Measurements from ENCODE around the gene PRR14L. TPM values are rescaled to one million over a fixed set of nuclear protein-coding genes. Genes with fewer than 3 reads are reported as not detected.
A peak's percentile ranks its signal among the peaks of the same experiment; 100 is the strongest.

The PRR14L gene
- total and polyA plus RNA-seq, 5 donors from 2014 or later, result 12.0 to 48.1 (median 21.8) TPM

GRCh38 chr22:31647523-31648320 is 102.2 kb downstream of the PRR14L start:
- Mint-ChIP-seq H3K4me3 (no peak overlapping the region), H3K36me3 (peaks cover 13% of the 10 kb centered on the region), H3K9me3 (no peaks in the 10 kb centered on the region), H3K4me1 (peaks cover 0 to 23% (median 16%) of the 10 kb centered on the region in 4 donors), H3K27me3 (no peaks in the 10 kb centered on the region), H3K27ac (no peak overlapping the region)
- DNase-seq (no peak), ATAC-seq (ENCODE audit: low read depth in 2 of 2) (no peak)
- H3K27ac ChIP-seq (ENCODE audit: insufficient read depth, low read length, poor library complexity, severe bottlenecking), result no peak overlapping the region
- H3K4me3 ChIP-seq (ENCODE audit: low read depth, low read length), result no peak overlapping the region
- no peaks in the 10 kb centered on the region for H3K27me3 ChIP-seq (ENCODE audit: control insufficient read depth, insufficient read depth, low read length)
- no peaks in the 10 kb centered on the region for H3K4me1 ChIP-seq (ENCODE audit: control insufficient read depth, insufficient read depth, low read length, poor library complexity, severe bottlenecking)
- H3K9me3 ChIP-seq (ENCODE audit: control insufficient read depth in 2 of 2, low read length in 2 of 2), result no peaks in the 10 kb centered on the region
- H3K36me3 ChIP-seq (ENCODE audit: control insufficient read depth, insufficient read depth, low read length), result peaks cover 43% of the 10 kb centered on the region

DNA sequence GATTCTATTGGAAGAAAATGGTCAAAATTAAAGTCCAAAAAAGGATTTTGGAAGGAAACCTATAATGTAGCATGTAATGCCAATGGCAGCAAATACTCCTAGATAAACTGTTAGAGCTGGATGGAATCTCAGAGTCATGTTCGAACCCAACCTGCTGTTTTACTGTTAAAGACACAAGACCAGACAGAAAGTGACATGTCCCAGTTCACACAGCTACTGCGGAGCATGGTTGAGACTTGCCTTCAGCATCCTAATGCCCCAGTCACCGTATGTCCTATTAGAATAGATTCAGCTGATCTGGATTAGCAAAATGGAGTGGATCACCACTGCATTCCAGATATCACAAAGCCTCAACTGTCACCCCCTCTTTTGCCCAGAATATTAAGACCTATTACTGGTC is 102.9 kb downstream of the PRR14L start:
- Histone ChIP-seq H3K27me3 (ENCODE audit: control insufficient read depth, insufficient read depth, low read length) (no peaks in the 10 kb centered on the region), H3K27ac (ENCODE audit: insufficient read depth, low read length, poor library complexity, severe bottlenecking) (no peak overlapping the region), H3K9me3 (ENCODE audit: control insufficient read depth in 2 of 2, low read length in 2 of 2) (no peaks in the 10 kb centered on the region), H3K4me3 (ENCODE audit: low read depth, low read length) (no peak overlapping the region), H3K36me3 (ENCODE audit: control insufficient read depth, insufficient read depth, low read length) (peaks cover 43% of the 10 kb centered on the region), H3K4me1 (ENCODE audit: control insufficient read depth, insufficient read depth, low read length, poor library complexity, severe bottlenecking) (no peaks in the 10 kb centered on the region)
- Mint-ChIP-seq H3K27me3 (no peaks in the 10 kb centered on the region), H3K4me3 (no peak overlapping the region), H3K36me3 (peaks cover 13% of the 10 kb centered on the region), H3K4me1 (peaks cover 0 to 20% (median 16%) of the 10 kb centered on the region in 4 donors), H3K9me3 (no peaks in the 10 kb centered on the region), H3K27ac (no peak overlapping the region)
- DNase-seq (no peak), ATAC-seq (ENCODE audit: low read depth in 2 of 2) (no peak)

DNA sequence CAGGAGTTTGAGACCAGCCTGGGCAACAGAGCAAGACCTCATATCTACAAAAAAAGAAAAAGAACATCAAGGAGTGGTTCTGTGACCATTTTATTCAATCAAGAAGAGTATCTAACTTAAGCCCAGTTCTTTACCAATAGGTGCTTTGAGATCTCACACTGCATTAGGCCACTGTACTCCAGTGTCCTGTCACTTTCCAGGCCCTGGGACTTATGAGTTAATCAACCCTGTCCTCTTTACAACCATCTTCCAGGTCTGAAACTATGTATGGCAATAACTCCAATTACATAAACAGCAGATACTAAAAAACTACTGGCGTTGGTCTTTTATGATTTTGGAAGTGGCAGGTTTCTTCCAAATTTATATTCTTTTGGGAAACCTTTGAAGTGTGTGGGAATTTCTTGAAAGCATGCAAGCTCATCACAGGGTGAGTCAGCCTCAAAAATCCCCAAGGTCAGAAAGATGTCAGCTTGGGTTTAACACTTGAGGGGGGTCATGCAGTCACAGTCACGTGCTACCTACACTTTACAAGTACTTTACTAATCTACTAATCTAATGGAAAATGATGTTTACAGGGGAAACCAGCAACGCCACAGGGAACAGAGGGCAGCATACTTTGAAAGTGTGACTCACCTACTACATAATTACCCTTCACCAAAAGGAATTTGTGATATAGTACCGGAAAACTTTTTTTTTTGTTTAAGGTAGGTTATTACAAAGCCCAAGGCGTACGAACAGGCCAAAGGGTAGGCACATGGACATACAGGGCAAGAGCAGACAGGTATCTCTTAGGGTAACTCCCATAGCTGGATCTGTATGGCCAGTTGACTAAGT is 103.5 kb downstream of the PRR14L start:
- Mint-ChIP-seq H3K36me3 (peaks cover 13% of the 10 kb centered on the region), H3K9me3 (no peaks in the 10 kb centered on the region), H3K27me3 (no peaks in the 10 kb centered on the region), H3K27ac (peak overlapping the region in 1 of 3 donors; percentile 69), H3K4me1 (peaks cover 0 to 17% (median 12%) of the 10 kb centered on the region in 4 donors), H3K4me3 (no peak overlapping the region)
- Histone ChIP-seq H3K36me3 (ENCODE audit: control insufficient read depth, insufficient read depth, low read length) (peaks cover 43% of the 10 kb centered on the region), H3K4me1 (ENCODE audit: control insufficient read depth, insufficient read depth, low read length, poor library complexity, severe bottlenecking) (no peaks in the 10 kb centered on the region), H3K27me3 (ENCODE audit: control insufficient read depth, insufficient read depth, low read length) (no peaks in the 10 kb centered on the region), H3K4me3 (ENCODE audit: low read depth, low read length) (no peak overlapping the region), H3K27ac (ENCODE audit: insufficient read depth, low read length, poor library complexity, severe bottlenecking) (no peak overlapping the region), H3K9me3 (ENCODE audit: control insufficient read depth in 2 of 2, low read length in 2 of 2) (no peaks in the 10 kb centered on the region)
- ATAC-seq (ENCODE audit: low read depth in 2 of 2) (peak; percentile 28 to 57), DNase-seq (no peak)

- H3K9me3 Mint-ChIP-seq, result no peaks in the 10 kb centered on the region
- peaks cover 9% of the 10 kb centered on the region for H3K36me3 Mint-ChIP-seq
- peak overlapping the region in 1 of 4 donors; percentile 51 for H3K4me3 Mint-ChIP-seq
- peaks cover 7 to 35% (median 14%) of the 10 kb centered on the region in 4 donors for H3K4me1 Mint-ChIP-seq
- Histone ChIP-seq H3K36me3 (ENCODE audit: control insufficient read depth, insufficient read depth, low read length) (peaks cover 2% of the 10 kb centered on the region), H3K27ac (ENCODE audit: insufficient read depth, low read length, poor library complexity, severe bottlenecking) (no peak overlapping the region), H3K4me3 (ENCODE audit: low read depth, low read length) (no peak overlapping the region), H3K27me3 (ENCODE audit: control insufficient read depth, insufficient read depth, low read length) (no peaks in the 10 kb centered on the region), H3K4me1 (ENCODE audit: control insufficient read depth, insufficient read depth, low read length, poor library complexity, severe bottlenecking) (peaks cover 5% of the 10 kb centered on the region), H3K9me3 (ENCODE audit: control insufficient read depth in 2 of 2, low read length in 2 of 2) (no peaks in the 10 kb centered on the region)
- ATAC-seq (ENCODE audit: low read depth in 2 of 2) (peak in 1 of 2 donors; percentile 11), DNase-seq (no peak)
- H3K27ac Mint-ChIP-seq, result peak overlapping the region in 2 of 3 donors; percentile 65 to 81
- no peaks in the 10 kb centered on the region for H3K27me3 Mint-ChIP-seq
These were observed 110.4 kb downstream of the PRR14L start for GRCh38 chr22:31639436-31640039.

DNA sequence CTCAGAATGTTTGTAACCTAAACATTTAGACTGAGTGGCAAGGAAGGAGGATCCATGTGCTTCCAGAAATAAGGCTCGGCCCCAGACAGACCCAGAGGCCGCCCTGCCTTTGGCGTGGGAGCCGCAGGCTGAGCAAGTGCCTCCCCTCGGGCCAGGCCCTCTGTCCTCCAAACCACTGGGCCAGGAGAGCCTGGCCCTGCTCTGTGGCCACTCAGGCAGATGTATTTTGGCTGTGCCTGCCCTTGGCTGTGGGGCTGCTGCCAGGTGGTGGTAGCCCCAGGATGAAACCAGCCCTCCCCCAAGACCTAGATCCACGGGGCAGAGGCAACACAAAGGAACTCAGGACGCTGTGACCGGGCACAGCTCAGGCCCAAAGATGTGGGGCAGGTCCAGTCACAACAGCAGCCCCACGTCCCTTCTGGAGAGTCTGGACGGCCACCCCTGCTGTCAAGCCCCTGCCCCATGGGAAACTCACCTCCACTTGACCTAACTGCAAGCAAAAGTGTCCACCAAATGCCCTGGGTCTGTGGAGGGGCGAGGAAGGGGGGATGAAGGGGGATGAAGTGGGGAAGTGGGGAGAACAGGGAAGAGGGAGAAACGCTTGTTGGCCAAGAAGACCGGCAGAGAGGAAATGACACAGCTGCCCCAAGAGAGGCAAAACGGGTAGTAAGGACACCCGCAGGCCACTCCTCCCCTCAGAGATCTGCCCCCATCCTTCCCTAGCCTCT is 111.9 kb downstream of the PRR14L start:
- ATAC-seq (ENCODE audit: low read depth in 2 of 2) (peak in 1 of 2 donors; percentile 25), DNase-seq (no peak)
- H3K36me3 Mint-ChIP-seq, result peaks cover 7% of the 10 kb centered on the region
- no peaks in the 10 kb centered on the region for H3K9me3 Mint-ChIP-seq
- no peaks in the 10 kb centered on the region for H3K27me3 ChIP-seq (ENCODE audit: control insufficient read depth, insufficient read depth, low read length)
- H3K4me1 Mint-ChIP-seq, result peaks cover 8 to 34% (median 16%) of the 10 kb centered on the region in 4 donors
- H3K9me3 ChIP-seq (ENCODE audit: control insufficient read depth in 2 of 2, low read length in 2 of 2), result no peaks in the 10 kb centered on the region
- peaks cover 5% of the 10 kb centered on the region for H3K4me1 ChIP-seq (ENCODE audit: control insufficient read depth, insufficient read depth, low read length, poor library complexity, severe bottlenecking)
- peak overlapping the region in 2 of 3 donors; percentile 80 to 83 for H3K27ac Mint-ChIP-seq
- H3K4me3 Mint-ChIP-seq, result no peak overlapping the region
- H3K27me3 Mint-ChIP-seq, result no peaks in the 10 kb centered on the region
- no peak overlapping the region for H3K4me3 ChIP-seq (ENCODE audit: low read depth, low read length)
- H3K36me3 ChIP-seq (ENCODE audit: control insufficient read depth, insufficient read depth, low read length), result no peaks in the 10 kb centered on the region
- no peak overlapping the region for H3K27ac ChIP-seq (ENCODE audit: insufficient read depth, low read length, poor library complexity, severe bottlenecking)

DNA sequence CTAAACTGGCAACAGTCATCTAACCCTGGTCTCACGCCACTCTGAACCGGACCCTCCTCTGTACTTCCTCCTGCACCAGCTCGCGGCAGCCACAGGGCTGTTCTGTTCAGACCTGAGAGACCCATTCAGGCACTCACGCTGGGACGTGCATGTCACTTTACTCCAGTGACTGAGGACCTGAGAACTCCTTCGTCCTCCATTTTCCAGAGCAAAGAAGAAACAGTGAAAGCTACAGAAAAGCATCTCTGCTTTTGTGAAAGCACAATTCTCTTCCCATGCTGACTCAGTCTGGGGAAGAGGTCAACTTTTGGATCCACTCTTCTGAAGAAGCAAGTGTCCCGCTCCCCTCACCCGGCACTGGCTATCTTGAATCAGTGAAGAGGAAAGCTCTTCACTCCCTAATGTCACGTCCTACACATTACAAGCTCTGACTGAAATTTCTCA is 112.5 kb downstream of the PRR14L start:
- Histone ChIP-seq H3K4me3 (ENCODE audit: low read depth, low read length) (no peak overlapping the region), H3K27ac (ENCODE audit: insufficient read depth, low read length, poor library complexity, severe bottlenecking) (no peak overlapping the region), H3K9me3 (ENCODE audit: control insufficient read depth in 2 of 2, low read length in 2 of 2) (no peaks in the 10 kb centered on the region), H3K36me3 (ENCODE audit: control insufficient read depth, insufficient read depth, low read length) (no peaks in the 10 kb centered on the region), H3K27me3 (ENCODE audit: control insufficient read depth, insufficient read depth, low read length) (no peaks in the 10 kb centered on the region), H3K4me1 (ENCODE audit: control insufficient read depth, insufficient read depth, low read length, poor library complexity, severe bottlenecking) (peaks cover 5% of the 10 kb centered on the region)
- no peaks in the 10 kb centered on the region for H3K9me3 Mint-ChIP-seq
- peaks cover 7% of the 10 kb centered on the region for H3K36me3 Mint-ChIP-seq
- no peaks in the 10 kb centered on the region for H3K27me3 Mint-ChIP-seq
- no peak for DNase-seq
- H3K27ac Mint-ChIP-seq, result peak overlapping the region; percentile 80 to 93 (median 91)
- no peak for ATAC-seq (ENCODE audit: low read depth in 2 of 2)
- H3K4me3 Mint-ChIP-seq, result no peak overlapping the region
- peaks cover 8 to 36% (median 16%) of the 10 kb centered on the region in 4 donors for H3K4me1 Mint-ChIP-seq

Data from CD4-positive, CD25-positive, alpha-beta regulatory T cell (primary cell).